AG09309 (cell line): Measurements from ENCODE around the gene MILR1.
"Not testable (repeated sequence)": the region's sequence is repeated elsewhere in the genome, so short reads cannot be mapped to it uniquely, and the experiment has no call there.

ENCODE experiments used
- DNase-seq: peaks from one replicate; pipeline ENCODE4 v3.0.0-alpha.2; 2010; ENCODE audit warnings: low read depth
- H3K4me3 ChIP-seq: 2 replicates; pipeline ENCODE4 v1.5.1; 2011; ENCODE audit warnings: mild to moderate bottlenecking, low read depth, low read length, moderate library complexity; ENCODE audit not compliant: control insufficient read depth
- CTCF ChIP-seq: IDR thresholded peaks from 2 replicates; pipeline ENCODE4 v1.5.1; 2011; ENCODE audit warnings: mild to moderate bottlenecking, low read depth, low read length, inconsistent platforms; ENCODE audit not compliant: insufficient read depth, control insufficient read depth; ENCODE audit errors: missing control alignments

The MILR1 gene

GRCh38 chr17:64428406-64428805, 20.5 kb upstream of the MILR1 start:
- no peak overlapping the region for H3K4me3 ChIP-seq
- no peak for TF ChIP-seq CTCF
- no peak for DNase-seq

GRCh38 chr17:64430036-64430435, 18.9 kb upstream of the MILR1 start:
- H3K4me3 ChIP-seq, DNase-seq: not testable (repeated sequence)

- no peak for TF ChIP-seq CTCF
- no peak for DNase-seq
- no peak overlapping the region for H3K4me3 ChIP-seq
Measured at GRCh38 chr17:64431534-64431933, 17.4 kb upstream of the MILR1 start.

GRCh38 chr17:64437944-64438525, 10.9 kb upstream of the MILR1 start:
- no peak for DNase-seq
- no peak for TF ChIP-seq CTCF
- no peak overlapping the region for H3K4me3 ChIP-seq

- not testable (repeated sequence) for DNase-seq, H3K4me3 ChIP-seq
Measured at GRCh38 chr17:64439521-64439920, 9.4 kb upstream of the MILR1 start.

- DNase-seq, result no peak
- no peak for TF ChIP-seq CTCF
- H3K4me3 ChIP-seq, result no peak overlapping the region
Measured at GRCh38 chr17:64439956-64440355, 9.0 kb upstream of the MILR1 start.

GRCh38 chr17:64441772-64442540, 7.0 kb upstream of the MILR1 start:
- H3K4me3 ChIP-seq, result no peak overlapping the region
- DNase-seq, result no peak
- TF ChIP-seq CTCF, result no peak
